ENCODE measurements around the gene NEMF. TPM values are rescaled to one million over a fixed set of nuclear protein-coding genes. Genes with fewer than 3 reads are reported as not detected.

The NEMF gene
- total and polyA plus RNA-seq, 2 donors (not counting 1 experiment from before 2014, with no cell fraction given), result 26.7 to 127 TPM

DNA sequence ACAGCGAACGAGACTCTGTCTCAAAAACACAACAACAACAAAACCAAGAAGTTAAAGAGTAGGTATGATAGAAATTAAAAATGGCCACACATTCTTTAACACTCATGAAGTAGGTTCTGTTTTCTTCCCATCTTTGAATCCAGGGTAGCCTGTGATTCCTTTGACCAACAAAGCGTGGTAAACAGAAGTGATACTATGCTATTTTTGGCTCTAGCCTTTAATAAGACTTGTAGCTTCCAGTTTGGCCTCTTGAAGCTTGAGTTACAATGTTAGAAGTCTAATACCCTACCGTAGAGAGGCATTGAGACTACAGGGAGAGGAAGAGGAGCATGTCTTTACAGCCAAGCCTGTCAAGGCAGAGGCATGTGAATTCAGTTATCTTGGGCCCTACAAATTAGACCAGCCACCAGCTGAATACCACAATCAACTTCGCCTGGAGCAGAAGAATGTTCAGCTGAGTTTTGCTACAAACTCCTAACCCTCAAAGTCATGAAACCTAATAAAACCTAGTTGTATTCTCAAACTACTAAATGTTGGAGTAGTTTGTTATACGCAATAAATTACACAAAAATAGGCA is 4.9 kb upstream of the NEMF start:
- POLR2A ChIA-PET, result no interaction called here
- Histone ChIP-seq H3K79me2 (ENCODE audit: control insufficient read depth, insufficient read depth, low read length) (peaks cover 5% of the 10 kb centered on the region), H3K4me3 (ENCODE audit: control extremely low read depth in 1 of 5, extremely low read depth in 1 of 5, insufficient read depth in 1 of 5, low read depth in 2 of 5, low read length in 4 of 5) (no peak overlapping the region), H3K4me2 (replicated peaks; ENCODE audit: low read depth, low read length, poor library complexity, severe bottlenecking) (peak overlapping the region; percentile 21), H3K27me3 (replicated peaks in 1 of 4; ENCODE audit: control extremely low read depth in 1 of 4, control insufficient read depth in 3 of 4, insufficient read depth in 4 of 4, low read length in 3 of 4) (no peaks in the 10 kb centered on the region), H3K4me1 (ENCODE audit: control insufficient read depth in 2 of 2, insufficient read depth in 2 of 2, low read length in 2 of 2) (peaks cover 19 to 34% of the 10 kb centered on the region in 2 donors), H2AFZ (ENCODE audit: insufficient read depth, low read depth, low read length, poor library complexity, severe bottlenecking) (peak overlapping the region; percentile 3), H3K9me3 (ENCODE audit: control extremely low read depth in 1 of 3, control insufficient read depth in 2 of 3, insufficient read depth in 1 of 3, low read length in 2 of 3) (peaks cover 2 to 6% (median 5%) of the 10 kb centered on the region in 3 donors), H3K27ac (ENCODE audit: low read length in 2 of 2) (peak overlapping the region in 1 of 2 donors; percentile 32), H4K20me1 (ENCODE audit: control insufficient read depth, insufficient read depth, low read length, poor library complexity, severe bottlenecking) (no peaks in the 10 kb centered on the region), H3K36me3 (replicated peaks in 1 of 2; ENCODE audit: control extremely low read depth in 1 of 2, control insufficient read depth in 1 of 2, extremely low read depth in 1 of 2, insufficient read depth in 2 of 2, low read length in 1 of 2) (no peaks in the 10 kb centered on the region), H3K9ac (ENCODE audit: low read length) (no peak overlapping the region)
- no peak for TF ChIP-seq EZH2 (IDR thresholded peaks at IDR 0.05; ENCODE audit: borderline replicate concordance, insufficient read depth, low read depth, low read length, poor library complexity, severe bottlenecking)
- TF ChIP-seq, protein P1, sequence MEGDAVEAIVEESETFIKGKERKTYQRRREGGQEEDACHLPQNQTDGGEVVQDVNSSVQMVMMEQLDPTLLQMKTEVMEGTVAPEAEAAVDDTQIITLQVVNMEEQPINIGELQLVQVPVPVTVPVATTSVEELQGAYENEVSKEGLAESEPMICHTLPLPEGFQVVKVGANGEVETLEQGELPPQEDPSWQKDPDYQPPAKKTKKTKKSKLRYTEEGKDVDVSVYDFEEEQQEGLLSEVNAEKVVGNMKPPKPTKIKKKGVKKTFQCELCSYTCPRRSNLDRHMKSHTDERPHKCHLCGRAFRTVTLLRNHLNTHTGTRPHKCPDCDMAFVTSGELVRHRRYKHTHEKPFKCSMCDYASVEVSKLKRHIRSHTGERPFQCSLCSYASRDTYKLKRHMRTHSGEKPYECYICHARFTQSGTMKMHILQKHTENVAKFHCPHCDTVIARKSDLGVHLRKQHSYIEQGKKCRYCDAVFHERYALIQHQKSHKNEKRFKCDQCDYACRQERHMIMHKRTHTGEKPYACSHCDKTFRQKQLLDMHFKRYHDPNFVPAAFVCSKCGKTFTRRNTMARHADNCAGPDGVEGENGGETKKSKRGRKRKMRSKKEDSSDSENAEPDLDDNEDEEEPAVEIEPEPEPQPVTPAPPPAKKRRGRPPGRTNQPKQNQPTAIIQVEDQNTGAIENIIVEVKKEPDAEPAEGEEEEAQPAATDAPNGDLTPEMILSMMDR (IDR thresholded peaks at IDR 0.05), result no peak
- CTCF ChIA-PET, result interaction anchor here (0.7 to 1.7 kb wide), 8 partner anchors 119 to 403 kb away, joined by 3 to 6 read pairs (median 3); no protein-coding TSS in a partner anchor
- WGBS (ENCODE audit: insufficient coverage), result no CpG with 5 or more reads among the region's 6 CpGs
- intact Hi-C loops (cut with micrococcal nuclease), result no loop called here
- DNase-seq (peak; percentile 49), ATAC-seq (ENCODE audit: low read depth) (no peak)
- Mint-ChIP-seq H3K4me1 (peaks cover 39% of the 10 kb centered on the region), H3K27ac (peak overlapping the region; percentile 87), H3K4me3 (peak overlapping the region; percentile 55), H3K27me3 (no peaks in the 10 kb centered on the region), H3K9me3 (ENCODE audit: insufficient read depth) (peaks cover 2% of the 10 kb centered on the region)

Data from B cell (primary cell).